Measurements from ENCODE around the gene SLC9A1.
A peak's percentile ranks its signal among the peaks of the same experiment; 100 is the strongest.

Gene SLC9A1

DNA sequence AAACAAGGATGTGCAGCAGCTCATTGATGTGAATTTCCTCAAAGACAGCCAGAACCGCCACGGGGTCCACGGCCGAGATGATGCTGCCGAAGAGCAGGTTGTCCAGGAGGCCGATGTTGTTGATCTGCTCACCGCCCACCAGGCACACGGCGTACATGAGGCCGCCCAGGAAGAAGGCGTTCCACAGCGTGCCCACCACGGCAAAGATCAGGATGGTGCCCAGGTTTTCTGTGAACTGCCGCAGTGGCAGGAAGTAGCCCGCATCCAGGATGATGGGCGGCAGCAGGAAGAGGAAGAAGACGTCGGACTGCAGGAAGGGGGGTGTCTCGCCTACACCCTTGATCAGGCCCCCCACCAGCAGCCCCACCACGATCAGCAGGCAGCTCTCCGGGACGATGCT is 41.1 kb downstream of the SLC9A1 start:
- DNase-seq (ENCODE audit: insufficient read length, low spot score) (no peak), FAIRE-seq (no peak)
- no peak for TF ChIP-seq POLR2A (IDR thresholded peaks at IDR 0.05; ENCODE audit: low read depth, low read length)

DNA sequence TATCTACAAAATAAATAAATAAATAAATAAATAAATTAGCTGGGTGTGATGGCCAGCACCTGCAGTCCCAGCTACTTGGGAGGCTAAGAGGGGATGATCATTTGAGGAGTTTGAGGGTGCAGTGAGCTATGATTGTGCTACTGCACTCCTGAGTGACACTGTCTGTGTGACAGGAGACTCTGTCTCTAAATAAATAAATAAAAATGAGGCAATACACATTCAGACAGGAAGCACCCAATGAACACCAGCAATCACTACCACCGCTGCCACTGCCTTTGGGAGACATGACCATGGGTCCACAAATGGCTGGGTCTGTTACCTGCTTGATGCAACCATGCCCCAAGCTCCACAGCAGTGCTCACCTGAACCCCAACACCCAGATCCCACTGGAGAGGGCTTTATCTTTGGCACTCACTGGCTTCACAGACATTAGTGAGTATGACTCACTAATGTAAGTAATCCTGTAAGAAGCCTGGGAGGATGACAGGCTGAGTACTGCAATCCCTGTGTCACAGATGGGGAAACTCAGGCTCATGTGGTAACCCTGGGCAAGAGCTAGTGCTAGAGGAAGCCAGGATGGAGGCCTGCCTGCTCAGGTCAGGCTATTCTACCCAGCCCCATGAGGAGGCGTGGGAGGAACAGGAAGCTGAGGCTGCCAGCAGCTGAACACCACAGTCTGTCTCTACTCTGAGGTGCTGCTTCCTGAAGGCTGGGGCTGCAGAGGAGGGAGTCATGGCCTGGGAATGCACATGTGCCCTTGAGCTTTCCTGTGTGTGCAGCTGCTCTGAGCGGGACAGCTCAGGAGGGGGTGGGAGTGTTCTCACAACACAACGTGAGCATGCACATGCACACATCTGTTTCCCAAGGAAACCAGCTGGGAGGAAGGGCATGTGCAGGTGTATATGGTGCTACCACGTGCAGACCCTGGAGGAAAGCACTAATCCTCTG is 43.0 kb downstream of the SLC9A1 start:
- DNase-seq (ENCODE audit: insufficient read length, low spot score) (peak; percentile 81), FAIRE-seq (peak; percentile 69)
- TF ChIP-seq POLR2A (IDR thresholded peaks at IDR 0.05; ENCODE audit: low read depth, low read length): no peak

DNA sequence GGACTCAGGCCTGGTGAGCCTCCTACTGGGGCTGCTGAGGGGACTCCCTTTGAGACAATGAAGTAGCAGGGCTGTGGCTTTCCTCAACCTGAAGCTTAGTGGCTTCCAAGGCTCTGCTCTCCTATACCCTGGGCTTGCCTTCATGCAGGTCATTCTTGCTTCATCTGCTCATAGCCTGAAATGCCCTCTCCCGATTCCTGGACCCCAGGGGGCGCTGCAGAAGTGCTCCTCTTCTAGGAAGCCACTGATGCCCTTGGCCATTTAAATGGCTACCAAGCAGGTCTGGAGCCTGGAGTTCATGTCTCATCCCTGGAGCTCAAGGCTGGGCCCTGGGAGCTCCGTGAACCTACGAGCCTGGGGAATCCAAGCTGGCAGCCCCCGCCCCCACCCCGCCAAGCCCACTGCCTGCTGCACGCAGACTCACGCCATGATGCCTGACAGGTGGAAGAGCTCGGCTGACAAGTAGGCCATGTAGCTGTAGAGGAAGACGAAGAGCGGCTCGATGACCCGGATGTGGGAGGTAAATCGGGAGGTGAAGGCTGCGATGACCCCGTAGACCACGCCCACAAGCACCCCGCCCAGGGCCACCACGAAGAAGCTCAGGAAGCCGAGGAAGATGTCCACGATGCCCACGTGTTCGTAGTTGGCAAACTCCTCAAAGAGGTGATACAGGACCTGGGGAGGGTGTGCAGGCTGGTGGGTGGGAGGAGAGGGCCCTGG is 45.7 kb downstream of the SLC9A1 start:
- no peak for TF ChIP-seq POLR2A (IDR thresholded peaks at IDR 0.05; ENCODE audit: low read depth, low read length)
- FAIRE-seq (no peak), DNase-seq (ENCODE audit: insufficient read length, low spot score) (no peak)

DNA sequence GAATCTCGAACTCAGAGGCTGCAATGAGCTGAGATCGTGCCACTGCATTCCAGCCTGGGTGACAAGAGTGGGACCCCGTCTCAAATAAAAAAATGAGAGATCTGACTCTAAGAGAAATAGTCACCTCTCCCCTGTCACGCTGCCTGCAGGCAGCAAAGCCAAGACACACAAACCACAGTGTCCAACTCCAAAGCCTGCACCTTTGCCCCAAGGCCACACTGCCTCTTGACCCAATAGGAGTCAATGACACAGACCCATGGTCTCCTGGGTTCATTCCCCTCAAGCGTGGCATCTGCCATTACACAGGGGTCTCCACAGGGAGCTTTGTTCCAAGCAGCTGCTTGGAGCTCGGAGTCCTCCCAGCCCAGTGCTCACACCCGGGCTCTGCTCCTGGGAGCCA is 46.3 kb downstream of the SLC9A1 start:
- no peak for TF ChIP-seq POLR2A (IDR thresholded peaks at IDR 0.05; ENCODE audit: low read depth, low read length)
- DNase-seq (ENCODE audit: insufficient read length, low spot score) (no peak), FAIRE-seq (no peak)

DNA sequence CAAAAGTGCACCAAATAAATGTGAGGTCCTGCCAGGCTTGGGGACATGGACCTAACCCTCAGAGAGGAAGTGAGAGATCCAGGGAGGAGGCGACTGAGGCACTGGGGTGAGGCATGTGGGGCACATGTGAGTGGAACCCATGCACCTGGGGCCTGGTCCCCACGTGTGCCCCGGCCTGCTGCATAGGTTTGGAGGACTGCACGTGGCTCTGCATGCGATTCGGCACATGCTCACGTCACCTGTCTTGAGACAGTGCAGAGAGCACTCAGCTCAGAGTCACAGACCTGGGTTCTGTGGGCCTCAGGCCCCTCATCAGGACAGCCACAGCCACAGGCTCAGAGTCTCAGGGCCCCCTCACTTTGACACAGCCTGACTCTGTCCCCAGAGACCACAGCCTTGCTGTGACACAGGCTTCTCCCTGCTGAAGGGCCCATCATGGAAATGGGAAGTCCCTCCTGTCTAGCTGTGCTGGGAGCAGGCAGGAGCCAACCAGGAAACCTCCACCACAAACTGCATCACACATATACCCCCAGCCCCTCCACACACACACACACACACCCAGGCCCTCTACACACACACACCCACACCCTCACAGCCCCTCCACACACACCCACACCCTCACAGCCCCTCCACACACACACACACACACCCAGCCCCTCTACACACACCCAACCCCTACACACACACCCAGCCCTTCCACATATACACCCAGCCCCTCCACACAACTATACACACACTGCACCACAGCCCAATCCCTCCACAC is 48.2 kb downstream of the SLC9A1 start:
- FAIRE-seq (no peak), DNase-seq (ENCODE audit: insufficient read length, low spot score) (no peak)
- TF ChIP-seq POLR2A (IDR thresholded peaks at IDR 0.05; ENCODE audit: low read depth, low read length): no peak

DNA sequence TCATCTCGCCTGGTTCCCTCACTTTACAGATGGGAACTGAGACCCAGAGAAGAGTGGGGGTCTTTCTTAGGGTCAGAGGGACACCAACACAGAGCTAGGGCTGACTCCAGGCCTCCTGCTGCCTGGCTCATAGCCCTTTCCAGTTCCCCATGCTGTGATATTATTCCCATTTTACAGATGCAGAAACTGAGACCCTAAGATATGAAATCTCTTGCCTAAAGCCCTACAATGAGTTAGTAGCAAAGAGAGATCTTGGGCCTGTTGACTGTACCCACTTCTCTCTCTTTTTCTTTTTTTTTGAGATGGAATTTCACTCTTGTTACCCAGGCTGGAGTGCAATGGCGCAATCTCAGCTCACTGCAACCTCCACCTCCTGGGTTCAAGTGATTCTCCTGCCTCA is 49.9 kb downstream of the SLC9A1 start:
- DNase-seq (ENCODE audit: insufficient read length, low spot score) (no peak), FAIRE-seq (no peak)
- no peak for TF ChIP-seq POLR2A (IDR thresholded peaks at IDR 0.05; ENCODE audit: low read depth, low read length)

DNA sequence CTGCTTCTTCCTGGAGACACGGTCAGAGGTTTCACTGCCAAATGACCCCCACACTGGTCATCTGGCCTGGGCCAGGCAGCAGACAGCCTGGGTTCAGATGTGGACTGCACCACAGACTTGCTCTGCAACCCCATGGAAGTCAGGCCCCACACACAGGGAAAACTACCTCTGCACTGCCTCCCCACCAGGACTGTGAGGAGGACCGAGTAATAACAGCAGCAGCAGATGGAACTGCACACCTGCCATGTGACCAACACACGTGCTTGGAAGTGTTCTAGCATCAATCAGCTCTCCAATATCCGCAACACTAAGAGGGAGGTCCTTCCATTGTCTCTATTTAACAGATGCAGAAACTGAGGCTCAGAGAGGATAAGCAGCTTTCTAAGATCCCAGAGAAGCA is 51.4 kb downstream of the SLC9A1 start:
- no peak for FAIRE-seq
- no peak for DNase-seq (ENCODE audit: insufficient read length, low spot score)

DNA sequence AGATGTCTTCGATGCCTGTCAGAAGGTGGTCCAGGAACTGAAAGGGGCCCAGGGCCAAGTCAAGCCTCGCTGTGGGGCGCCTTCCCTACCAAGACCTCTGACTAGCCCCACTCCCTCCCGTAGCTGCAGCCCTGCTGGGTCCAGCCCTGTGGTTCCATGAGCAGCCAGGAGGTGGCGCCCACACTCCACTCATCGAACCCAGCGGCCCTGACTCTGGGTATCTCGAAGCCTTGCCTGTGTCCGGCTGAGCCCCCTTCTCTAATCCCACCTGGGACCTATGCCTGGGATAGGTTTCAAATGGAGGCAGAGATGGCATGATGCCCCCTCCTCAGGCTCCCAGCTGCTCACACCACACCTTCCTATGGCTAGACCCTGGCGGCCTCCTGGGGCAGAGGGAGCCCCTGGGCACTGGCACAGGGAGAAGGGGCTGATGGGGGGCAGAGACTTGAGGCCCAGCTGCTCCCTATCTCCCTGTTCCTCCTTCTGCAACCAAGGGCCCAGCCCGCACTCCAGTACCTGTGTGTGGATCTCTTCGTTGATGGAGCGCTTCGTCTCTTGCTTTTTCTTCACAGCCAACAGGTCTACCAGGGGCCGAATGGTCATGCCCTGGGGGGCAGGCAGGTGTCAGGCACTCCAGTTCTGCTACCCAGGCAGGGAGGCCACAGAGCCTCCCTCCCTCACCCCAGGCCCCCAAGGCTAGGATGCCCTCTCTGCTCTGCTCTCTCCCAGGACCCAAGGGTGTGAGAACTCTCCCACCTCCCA is 52.0 kb downstream of the SLC9A1 start:
- TF ChIP-seq POLR2A (IDR thresholded peaks at IDR 0.05; ENCODE audit: low read depth, low read length): no peak
- DNase-seq (ENCODE audit: insufficient read length, low spot score) (peak; percentile 53), FAIRE-seq (no peak)

More for the DNA sequence above, 51.4 kb downstream of the SLC9A1 start:
- TF ChIP-seq POLR2A (IDR thresholded peaks at IDR 0.05; ENCODE audit: low read depth, low read length): no peak

DNA sequence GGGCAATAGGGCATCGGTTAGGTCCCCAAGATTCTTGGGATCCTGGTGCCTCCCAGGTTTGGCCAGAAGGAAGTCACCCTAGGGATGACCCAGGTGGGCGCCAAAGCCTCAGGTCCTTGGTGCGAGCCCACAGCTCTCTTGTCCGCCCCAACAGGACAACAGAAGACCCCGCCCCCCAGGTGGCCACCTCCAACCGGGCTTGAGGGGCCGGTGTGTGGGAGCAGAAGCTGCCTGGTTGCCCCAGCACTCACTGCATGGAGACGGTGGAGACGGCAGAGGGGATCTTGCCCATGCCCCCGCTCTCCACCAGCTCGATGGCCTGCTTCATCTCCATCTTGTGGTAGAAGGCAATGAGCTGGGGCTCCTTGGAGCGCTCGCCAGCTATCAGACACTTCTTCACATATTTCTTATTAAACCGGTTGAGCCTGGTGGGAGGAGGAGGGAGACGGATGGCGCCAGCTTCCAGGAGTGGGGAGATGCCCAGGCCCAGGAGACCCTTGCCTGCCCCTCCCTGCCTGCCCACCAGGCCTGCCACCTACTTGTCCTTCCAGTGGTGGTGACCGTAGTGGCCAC is 52.7 kb downstream of the SLC9A1 start:
- FAIRE-seq: no peak
- no peak for DNase-seq (ENCODE audit: insufficient read length, low spot score)
- no peak for TF ChIP-seq POLR2A (IDR thresholded peaks at IDR 0.05; ENCODE audit: low read depth, low read length)

DNA sequence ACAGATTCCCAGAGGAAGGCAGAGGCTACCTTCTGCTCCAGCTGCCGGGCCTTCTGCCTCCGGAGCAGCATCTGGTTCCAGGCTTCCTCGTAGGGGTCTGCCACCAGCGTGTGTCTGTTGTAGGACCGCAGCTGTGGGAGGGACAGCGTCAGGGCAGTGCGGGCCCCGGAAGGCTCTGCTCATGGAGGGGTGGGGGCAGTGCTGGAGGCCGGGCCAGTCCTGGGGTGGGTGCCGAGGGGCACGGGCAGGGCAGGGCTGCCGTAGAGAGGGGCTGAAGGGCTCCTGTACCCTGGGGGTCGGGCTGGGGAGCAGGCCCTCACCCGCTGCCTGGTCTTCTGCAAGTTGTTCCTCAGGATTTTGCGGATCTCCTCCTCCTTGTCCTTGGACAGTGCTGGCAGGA is 53.2 kb downstream of the SLC9A1 start:
- TF ChIP-seq POLR2A (IDR thresholded peaks at IDR 0.05; ENCODE audit: low read depth, low read length): no peak
- FAIRE-seq: no peak
- no peak for DNase-seq (ENCODE audit: insufficient read length, low spot score)

DNA sequence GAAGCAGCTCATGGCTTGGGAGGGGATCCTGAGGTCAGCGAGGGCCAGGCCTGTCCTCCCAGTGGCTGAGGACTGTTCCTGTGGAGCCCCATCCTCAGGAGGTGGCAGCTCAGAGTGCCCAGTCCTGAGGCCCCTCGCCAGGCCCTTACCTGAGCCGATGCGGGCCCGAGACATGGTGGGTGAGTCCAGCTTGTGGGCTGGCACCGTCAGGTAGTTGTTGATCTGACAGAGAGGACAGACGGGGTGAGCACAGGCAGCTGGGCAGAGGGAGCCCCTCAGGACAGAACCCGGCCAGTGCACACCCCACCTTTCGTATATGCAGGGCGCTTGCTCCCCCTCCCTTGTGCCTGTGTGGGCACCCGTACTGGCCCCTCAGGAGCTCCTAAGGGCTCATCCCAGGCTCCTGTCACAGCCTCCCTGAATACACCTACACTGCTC is 53.9 kb downstream of the SLC9A1 start:
- FAIRE-seq (no peak), DNase-seq (ENCODE audit: insufficient read length, low spot score) (no peak)
- no peak for TF ChIP-seq POLR2A (IDR thresholded peaks at IDR 0.05; ENCODE audit: low read depth, low read length)

DNA sequence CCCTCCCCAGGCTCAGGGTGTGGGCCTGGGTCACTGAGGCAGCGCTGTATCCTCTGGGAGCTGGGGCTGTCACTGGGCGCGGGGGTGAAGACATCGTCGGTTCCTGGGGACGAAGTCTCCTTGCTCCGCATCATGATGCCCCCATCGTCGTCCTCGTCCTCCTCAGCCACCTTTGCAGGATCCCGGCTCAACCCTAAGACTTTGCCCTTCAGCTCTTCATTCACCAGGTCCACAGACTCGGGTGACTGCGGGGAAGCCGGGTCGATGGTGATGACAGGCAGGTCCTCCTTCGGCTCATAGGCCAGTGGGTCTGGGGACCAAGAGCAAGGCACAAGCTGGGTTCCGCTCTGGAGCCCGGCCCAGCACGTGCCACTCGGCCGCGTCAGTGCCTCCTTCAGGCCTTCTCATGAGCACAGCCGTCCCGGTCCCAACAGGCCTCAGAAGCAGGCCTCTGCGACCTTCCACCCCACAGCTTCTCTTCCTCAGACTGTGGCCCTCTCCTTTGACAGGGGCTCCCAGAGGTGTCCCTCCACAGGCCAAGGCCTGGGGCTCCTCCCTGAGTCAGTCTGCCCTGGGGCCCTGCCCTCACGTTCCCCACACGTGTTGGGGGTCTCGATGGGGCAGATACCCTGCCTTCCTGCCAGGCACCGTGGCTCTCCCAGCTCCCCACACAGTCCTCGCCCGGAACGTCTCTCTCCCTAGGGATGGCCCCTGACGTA is 54.4 kb downstream of the SLC9A1 start:
- FAIRE-seq (no peak), DNase-seq (ENCODE audit: insufficient read length, low spot score) (no peak)
- no peak for TF ChIP-seq POLR2A (IDR thresholded peaks at IDR 0.05; ENCODE audit: low read depth, low read length)

Data from H54 (cell line).